Germinal center (tissue), 1 donor: Measurements from ENCODE around the gene BABAM2.
"Not testable (repeated sequence)": the region's sequence is repeated elsewhere in the genome, so short reads cannot be mapped to it uniquely, and the experiment has no call there.

Experiments
- DNase-seq: peaks from one replicate; pipeline ENCODE4 v3.0.0; 2012; ENCODE audit warnings: mixed read lengths, low spot score

The BABAM2 gene

GRCh38 chr2:28253543-28253942, 363.0 kb downstream of the BABAM2 start:
- DNase-seq = no peak

- not testable (repeated sequence) for DNase-seq
Measured at GRCh38 chr2:28255231-28255630, 364.7 kb downstream of the BABAM2 start.

GRCh38 chr2:28257182-28257581, 366.7 kb downstream of the BABAM2 start:
- DNase-seq = no peak

- DNase-seq = not testable (repeated sequence)
Measured at GRCh38 chr2:28259226-28259625, 368.7 kb downstream of the BABAM2 start.

- no peak for DNase-seq
Measured at GRCh38 chr2:28263690-28264089, 373.2 kb downstream of the BABAM2 start.

- DNase-seq = no peak
Measured at GRCh38 chr2:28267282-28267681, 376.8 kb downstream of the BABAM2 start.

GRCh38 chr2:28268386-28268785, 377.9 kb downstream of the BABAM2 start:
- no peak for DNase-seq

GRCh38 chr2:28269019-28269784, 378.7 kb downstream of the BABAM2 start:
- no peak for DNase-seq

- DNase-seq = no peak
Measured at GRCh38 chr2:28270456-28271152, 380.1 kb downstream of the BABAM2 start.

GRCh38 chr2:28271231-28271918, 380.8 kb downstream of the BABAM2 start:
- DNase-seq = no peak

GRCh38 chr2:28271919-28272250, 381.4 kb downstream of the BABAM2 start:
- DNase-seq = no peak

- DNase-seq = no peak
Measured at GRCh38 chr2:28273751-28274150, 383.2 kb downstream of the BABAM2 start.

- no peak for DNase-seq
Measured at GRCh38 chr2:28274911-28275685, 384.6 kb downstream of the BABAM2 start.

GRCh38 chr2:28276076-28276618, 385.6 kb downstream of the BABAM2 start:
- no peak for DNase-seq

- no peak for DNase-seq
Measured at GRCh38 chr2:28276807-28277206, 386.3 kb downstream of the BABAM2 start.

GRCh38 chr2:28277466-28277865, 386.9 kb downstream of the BABAM2 start:
- DNase-seq = no peak

- DNase-seq = no peak
Measured at GRCh38 chr2:28279371-28279770, 388.8 kb downstream of the BABAM2 start.

- DNase-seq = no peak
Measured at GRCh38 chr2:28280619-28281018, 390.1 kb downstream of the BABAM2 start.

- DNase-seq = no peak
Measured at GRCh38 chr2:28281739-28282138, 391.2 kb downstream of the BABAM2 start.

- no peak for DNase-seq
Measured at GRCh38 chr2:28282248-28282647, 391.7 kb downstream of the BABAM2 start.

- DNase-seq = no peak
Measured at GRCh38 chr2:28282861-28283646, 392.5 kb downstream of the BABAM2 start.
